Mucosa of stomach (tissue), 1 donor: ENCODE data around the gene RGS18.
"Not testable (repeated sequence)": the region's sequence is repeated elsewhere in the genome, so short reads cannot be mapped to it uniquely, and the experiment has no call there.

ENCODE experiments used
- H3K27me3 ChIP-seq: one replicate; pipeline ENCODE4 v1.7.0; 2013; ENCODE audit warnings: mild to moderate bottlenecking, low read length; ENCODE audit not compliant: control insufficient read depth, insufficient read depth
- H3K36me3 ChIP-seq: one replicate; pipeline ENCODE4 v1.7.0; 2013; ENCODE audit warnings: low read length; ENCODE audit not compliant: control insufficient read depth, insufficient read depth
- H3K4me1 ChIP-seq: one replicate; pipeline ENCODE4 v1.7.0; 2013; ENCODE audit warnings: mild to moderate bottlenecking, low read length; ENCODE audit not compliant: control insufficient read depth, insufficient read depth
- H3K4me3 ChIP-seq: one replicate; pipeline ENCODE4 v1.7.0; 2013; ENCODE audit warnings: low read length
- H3K9ac ChIP-seq: one replicate; pipeline ENCODE4 v1.7.0; 2013; ENCODE audit warnings: mild to moderate bottlenecking, low read length, moderate library complexity
- H3K9me3 ChIP-seq: one replicate; pipeline ENCODE4 v1.7.0; 2013; ENCODE audit warnings: mild to moderate bottlenecking, low read length, moderate library complexity; ENCODE audit not compliant: control insufficient read depth
- donor health status: Pancreatic carcinoma.

Gene RGS18, protein sequence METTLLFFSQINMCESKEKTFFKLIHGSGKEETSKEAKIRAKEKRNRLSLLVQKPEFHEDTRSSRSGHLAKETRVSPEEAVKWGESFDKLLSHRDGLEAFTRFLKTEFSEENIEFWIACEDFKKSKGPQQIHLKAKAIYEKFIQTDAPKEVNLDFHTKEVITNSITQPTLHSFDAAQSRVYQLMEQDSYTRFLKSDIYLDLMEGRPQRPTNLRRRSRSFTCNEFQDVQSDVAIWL

GRCh38 chr1:192158181-192158580 lies at the start of gene RGS18:
Gene RGS18, plus strand, starts transcription at chr1:192158462. Its CDS starts 176 bp downstream, at chr1:192158638.
- H3K9me3 ChIP-seq = no peaks in the 10 kb centered on the region
- H3K4me1 ChIP-seq = no peaks in the 10 kb centered on the region
- no peak within 1 kb of the TSS for H3K9ac ChIP-seq
- no peaks in the 10 kb centered on the region for H3K36me3 ChIP-seq
- no peaks in the 10 kb centered on the region for H3K27me3 ChIP-seq
- H3K4me3 ChIP-seq = no peak within 1 kb of the TSS

DNA sequence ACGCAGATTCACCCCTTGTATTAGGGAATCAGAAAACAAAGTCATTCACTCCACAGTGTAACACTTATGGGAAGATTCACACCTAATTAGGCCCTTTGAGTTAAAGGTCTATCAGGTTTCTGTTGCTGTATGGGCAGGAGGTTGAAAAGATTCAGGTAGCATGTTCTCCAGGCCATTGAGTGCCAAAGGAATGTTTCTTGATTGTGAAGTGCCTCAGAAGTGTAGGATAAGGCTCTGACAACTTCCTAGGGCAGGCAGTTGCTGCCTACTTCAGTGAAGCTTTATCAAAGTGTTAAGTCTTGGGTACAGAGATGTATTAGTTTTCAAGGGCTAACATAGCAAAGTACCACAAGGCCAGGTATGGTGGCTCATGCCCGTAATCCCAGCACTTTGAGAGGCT lies 48.7 kb upstream of the RGS18 start:
- Histone ChIP-seq H3K9me3 (no peaks in the 10 kb centered on the region), H3K36me3 (no peaks in the 10 kb centered on the region), H3K4me3 (no peak overlapping the region), H3K9ac (no peak overlapping the region), H3K4me1 (no peaks in the 10 kb centered on the region), H3K27me3 (no peaks in the 10 kb centered on the region)

DNA sequence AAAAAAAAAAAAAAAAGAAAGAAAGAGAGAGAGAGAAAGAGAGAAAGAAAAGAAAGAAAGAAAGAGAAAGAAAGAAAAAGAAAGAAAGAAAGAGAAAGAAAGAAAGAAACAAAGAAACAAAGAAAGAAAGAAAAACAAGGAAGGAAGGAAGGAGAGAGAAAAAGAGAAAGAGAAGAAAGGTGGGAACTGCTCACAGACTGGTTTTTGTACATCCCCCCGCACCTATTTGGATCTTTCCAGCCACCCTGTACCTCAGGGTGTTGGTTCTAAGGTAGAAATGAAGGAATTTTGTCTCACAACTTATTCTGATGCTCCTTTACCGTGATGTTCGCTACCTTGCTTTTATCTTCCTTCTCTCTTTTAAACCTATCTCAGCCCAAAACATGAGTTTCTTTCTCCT lies 43.3 kb upstream of the RGS18 start:
- H3K4me3 ChIP-seq = no peak overlapping the region
- H3K9me3 ChIP-seq = no peaks in the 10 kb centered on the region
- H3K9ac ChIP-seq = no peak overlapping the region
- H3K27me3 ChIP-seq = no peaks in the 10 kb centered on the region
- no peaks in the 10 kb centered on the region for H3K4me1 ChIP-seq
- no peaks in the 10 kb centered on the region for H3K36me3 ChIP-seq

GRCh38 chr1:192118881-192119405 lies 39.3 kb upstream of the RGS18 start:
- Histone ChIP-seq H3K4me1 (no peaks in the 10 kb centered on the region), H3K27me3 (no peaks in the 10 kb centered on the region), H3K4me3 (no peak overlapping the region), H3K36me3 (no peaks in the 10 kb centered on the region), H3K9me3 (no peaks in the 10 kb centered on the region), H3K9ac (no peak overlapping the region)

DNA sequence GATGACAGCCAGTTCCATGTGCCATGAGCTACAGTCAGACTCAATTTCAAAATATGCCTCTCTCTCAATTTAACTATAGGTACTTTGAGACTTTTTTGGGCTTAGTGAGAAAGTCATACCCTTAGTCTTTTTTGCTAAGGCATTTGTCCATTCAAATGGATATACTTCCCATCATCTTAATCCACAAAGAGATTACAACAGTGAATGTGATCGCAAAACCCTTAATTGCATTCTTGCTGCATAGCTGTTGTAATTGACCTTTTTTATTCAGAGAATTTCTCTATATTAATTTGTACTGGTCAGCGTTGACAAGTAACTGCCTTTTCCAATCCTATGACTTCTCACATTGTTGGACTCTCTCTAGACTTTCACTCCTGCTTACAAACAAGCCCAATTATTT lies 38.6 kb upstream of the RGS18 start:
- Histone ChIP-seq H3K4me3 (no peak overlapping the region), H3K4me1 (no peaks in the 10 kb centered on the region), H3K9me3 (no peaks in the 10 kb centered on the region), H3K36me3 (no peaks in the 10 kb centered on the region), H3K9ac (no peak overlapping the region), H3K27me3 (no peaks in the 10 kb centered on the region)

DNA sequence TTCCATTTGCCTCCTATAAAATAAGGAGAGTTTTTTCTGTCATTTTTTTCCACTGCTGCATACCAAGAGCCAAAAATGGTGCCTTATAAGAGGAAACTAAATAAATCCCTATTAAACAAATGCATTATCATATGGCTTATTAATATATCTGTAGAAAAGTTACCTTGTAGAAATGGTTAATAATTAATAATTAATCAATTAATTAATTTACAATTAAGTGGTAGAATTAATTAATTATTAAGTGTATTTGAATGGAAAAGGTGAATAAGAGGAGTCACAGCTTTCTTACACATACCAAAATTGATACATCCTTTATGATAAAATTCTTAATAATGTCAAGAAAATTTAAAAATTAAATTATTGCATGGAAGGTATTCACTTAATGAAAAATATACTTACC lies 35.6 kb upstream of the RGS18 start:
- Histone ChIP-seq H3K36me3 (no peaks in the 10 kb centered on the region), H3K9ac (no peak overlapping the region), H3K9me3 (no peaks in the 10 kb centered on the region), H3K4me1 (no peaks in the 10 kb centered on the region), H3K4me3 (no peak overlapping the region), H3K27me3 (no peaks in the 10 kb centered on the region)

DNA sequence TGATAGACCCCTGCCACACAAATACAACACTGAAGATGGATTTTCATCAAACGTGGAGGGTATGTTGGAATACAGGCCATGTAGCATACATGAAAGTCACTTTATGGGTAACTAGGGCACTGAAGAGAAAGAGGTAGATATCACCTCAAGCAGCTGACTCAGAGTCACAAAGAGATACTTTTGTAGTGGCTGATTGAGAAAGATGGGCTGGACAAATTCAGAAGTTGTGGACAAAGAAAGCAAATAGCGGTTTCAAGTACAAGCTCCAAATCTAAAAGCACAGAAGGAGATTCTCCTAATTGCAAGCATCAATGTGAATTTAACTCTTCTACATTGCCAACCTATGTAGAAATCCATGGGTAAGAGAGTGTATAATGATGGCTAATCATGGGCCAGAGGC lies 35.0 kb upstream of the RGS18 start:
- no peaks in the 10 kb centered on the region for H3K4me1 ChIP-seq
- no peak overlapping the region for H3K9ac ChIP-seq
- no peaks in the 10 kb centered on the region for H3K27me3 ChIP-seq
- H3K36me3 ChIP-seq = no peaks in the 10 kb centered on the region
- no peak overlapping the region for H3K4me3 ChIP-seq
- H3K9me3 ChIP-seq = no peaks in the 10 kb centered on the region

DNA sequence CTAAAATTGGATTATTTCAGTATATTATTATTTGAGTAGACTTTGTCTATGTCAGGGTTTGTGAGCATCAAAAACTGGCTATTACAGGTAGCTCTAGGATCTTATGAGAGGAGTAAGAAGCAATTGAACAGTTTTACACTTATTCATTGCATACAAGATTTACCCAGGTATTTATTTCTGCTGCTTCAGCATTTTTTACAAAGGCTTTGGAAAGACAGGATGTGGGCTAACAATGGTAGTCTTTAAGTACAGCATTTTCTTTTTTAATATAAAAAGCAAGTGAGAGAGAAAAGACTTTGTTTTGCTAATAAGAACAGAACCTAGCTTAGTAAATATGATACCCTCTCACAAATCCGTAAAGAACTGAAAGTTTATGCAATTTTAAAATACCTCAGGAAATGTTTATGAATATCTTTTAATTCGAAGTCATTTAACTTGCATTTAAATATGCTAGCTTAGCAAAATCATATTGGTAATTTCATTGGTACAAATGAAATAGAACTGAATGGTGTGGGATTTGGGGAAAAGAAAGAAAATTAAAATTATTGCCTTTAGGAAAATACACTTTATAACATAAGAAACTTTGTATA lies 32.1 kb upstream of the RGS18 start:
- no peaks in the 10 kb centered on the region for H3K36me3 ChIP-seq
- H3K9ac ChIP-seq = no peak overlapping the region
- no peaks in the 10 kb centered on the region for H3K27me3 ChIP-seq
- no peaks in the 10 kb centered on the region for H3K4me1 ChIP-seq
- no peaks in the 10 kb centered on the region for H3K9me3 ChIP-seq
- H3K4me3 ChIP-seq = no peak overlapping the region

GRCh38 chr1:192130175-192130574 lies 28.1 kb upstream of the RGS18 start:
- Histone ChIP-seq H3K27me3 (no peaks in the 10 kb centered on the region), H3K4me1 (no peaks in the 10 kb centered on the region), H3K4me3 (no peak overlapping the region), H3K9me3 (no peaks in the 10 kb centered on the region), H3K36me3 (no peaks in the 10 kb centered on the region), H3K9ac (no peak overlapping the region)

DNA sequence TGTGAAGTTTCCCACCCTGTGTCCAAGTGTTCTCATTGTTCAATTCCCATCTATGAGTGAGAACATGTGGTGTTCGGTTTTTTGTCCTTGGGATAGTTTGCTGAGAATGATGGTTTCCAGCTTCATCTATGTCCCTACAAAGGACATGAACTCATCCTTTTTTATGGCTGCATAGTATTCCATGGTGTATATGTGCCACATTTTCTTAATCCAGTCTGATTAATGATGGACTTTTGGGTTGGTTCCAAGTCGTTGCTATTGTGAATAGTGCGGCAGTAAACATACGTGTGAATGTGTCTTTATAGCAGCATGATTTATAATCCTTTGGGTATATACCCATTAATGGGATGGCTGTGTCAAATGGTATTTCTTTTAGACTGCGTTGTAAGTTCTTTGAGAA lies 27.4 kb upstream of the RGS18 start:
- H3K9me3 ChIP-seq, H3K9ac ChIP-seq, H3K36me3 ChIP-seq, H3K4me3 ChIP-seq, H3K4me1 ChIP-seq, H3K27me3 ChIP-seq: not testable (repeated sequence)

- no peaks in the 10 kb centered on the region for H3K4me1 ChIP-seq
- H3K9me3 ChIP-seq = no peaks in the 10 kb centered on the region
- no peak overlapping the region for H3K4me3 ChIP-seq
- no peak overlapping the region for H3K9ac ChIP-seq
- H3K27me3 ChIP-seq = no peaks in the 10 kb centered on the region
- H3K36me3 ChIP-seq = no peaks in the 10 kb centered on the region
These were observed 26.3 kb upstream of the RGS18 start for GRCh38 chr1:192131914-192132313.

DNA sequence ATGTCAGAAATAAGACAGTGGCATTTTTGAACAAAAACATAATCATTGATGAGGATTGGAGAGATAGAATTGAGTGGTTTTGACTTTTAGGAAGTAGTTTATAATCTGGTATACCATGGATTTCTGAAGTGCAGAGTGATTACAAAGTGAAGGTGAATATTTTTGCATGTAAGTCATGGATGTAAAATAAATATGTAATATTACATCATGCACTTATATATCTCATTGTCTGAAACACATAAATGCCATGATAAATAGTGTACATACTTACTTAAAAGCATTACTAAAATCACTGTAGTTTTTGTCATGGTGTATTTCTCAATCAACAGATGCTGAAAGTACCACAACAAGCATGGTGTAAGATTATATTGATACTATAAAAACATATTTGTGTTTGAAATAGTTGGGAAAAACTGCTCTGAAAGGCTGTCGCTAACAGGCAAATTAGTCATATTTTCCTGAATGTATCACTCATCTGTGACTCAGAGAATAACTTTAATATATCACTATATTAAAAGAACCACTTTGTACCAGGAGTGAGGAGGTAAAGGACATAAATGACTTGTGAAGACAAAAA lies 24.8 kb upstream of the RGS18 start:
- Histone ChIP-seq H3K9ac (no peak overlapping the region), H3K4me1 (no peaks in the 10 kb centered on the region), H3K4me3 (no peak overlapping the region), H3K9me3 (no peaks in the 10 kb centered on the region), H3K27me3 (no peaks in the 10 kb centered on the region), H3K36me3 (no peaks in the 10 kb centered on the region)
